GM23248 (cell line): Measurements from ENCODE around the gene MRM2. TPM values are rescaled to one million over a fixed set of nuclear protein-coding genes. Genes with fewer than 3 reads are reported as not detected.

ENCODE experiments used
- DNase-seq: peaks from one replicate; pipeline ENCODE4 v3.0.0-alpha.2; 2015
- H2AFZ ChIP-seq: fragments of 200-600 bp; sonication (generic); 2 replicates; pipeline ENCODE4 v1.6.1; 2016; ENCODE audit warnings: antibody characterized with exemption
- H3F3A ChIP-seq: fragments of 200-600 bp; sonication (generic); 2 replicates; pipeline ENCODE4 v1.6.1; 2016; ENCODE audit warnings: mild to moderate bottlenecking, antibody characterized with exemption, mixed run types; ENCODE audit not compliant: insufficient read depth
- H3K27ac ChIP-seq: fragments of 200-600 bp; sonication (generic); 2 replicates; pipeline ENCODE4 v1.5.1; 2016; ENCODE audit warnings: mild to moderate bottlenecking
- H3K27me3 ChIP-seq: fragments of 200-600 bp; sonication (generic); replicated peaks from 2 replicates; pipeline ENCODE4 v1.6.1; 2016; ENCODE audit warnings: mild to moderate bottlenecking; ENCODE audit not compliant: insufficient read depth
- H3K36me3 ChIP-seq: fragments of 200-600 bp; sonication (generic); 2 replicates; pipeline ENCODE4 v1.6.1; 2016; ENCODE audit warnings: low read depth, mild to moderate bottlenecking
- H3K4me1 ChIP-seq: fragments of 200-600 bp; sonication (generic); 2 replicates; pipeline ENCODE4 v1.6.1; 2016; ENCODE audit warnings: mild to moderate bottlenecking; ENCODE audit not compliant: insufficient read depth
- H3K4me2 ChIP-seq: fragments of 200-600 bp; sonication (generic); one replicate; pipeline ENCODE4 v1.6.1; 2016; ENCODE audit warnings: mild to moderate bottlenecking; ENCODE audit not compliant: unreplicated experiment
- H3K4me3 ChIP-seq: fragments of 200-600 bp; sonication (generic); 2 replicates; pipeline ENCODE4 v1.5.1; 2016; ENCODE audit warnings: mild to moderate bottlenecking
- H3K79me2 ChIP-seq: fragments of 200-600 bp; sonication (generic); 2 replicates; pipeline ENCODE4 v1.6.1; 2016; ENCODE audit warnings: mild to moderate bottlenecking; ENCODE audit not compliant: insufficient read depth
- H3K9ac ChIP-seq: fragments of 200-600 bp; sonication (generic); 2 replicates; pipeline ENCODE4 v1.6.1; 2016; ENCODE audit warnings: mild to moderate bottlenecking
- H3K9me2 ChIP-seq: fragments of 200-600 bp; sonication (generic); 2 replicates; pipeline ENCODE4 v1.6.1; 2016; ENCODE audit warnings: mixed run types, mild to moderate bottlenecking, moderate library complexity; ENCODE audit not compliant: insufficient read depth
- H3K9me3 ChIP-seq: fragments of 200-600 bp; sonication (generic); one replicate; pipeline ENCODE4 v1.6.1; 2017; ENCODE audit warnings: low read depth
- H4K20me1 ChIP-seq: fragments of 200-600 bp; sonication (generic); 2 replicates; pipeline ENCODE4 v1.6.0; 2016; ENCODE audit not compliant: insufficient read depth
- EZH2 ChIP-seq: fragments of 200-600 bp; sonication (generic); IDR thresholded peaks from 2 replicates; pipeline ENCODE4 v1.6.1; 2018; ENCODE audit warnings: antibody characterized with exemption, mild to moderate bottlenecking; ENCODE audit not compliant: insufficient read depth, poor library complexity, severe bottlenecking
- EZH2phosphoT487 ChIP-seq: fragments of 200-600 bp; sonication (generic); IDR thresholded peaks from 2 replicates; pipeline ENCODE4 v1.6.1; 2018; ENCODE audit warnings: antibody characterized with exemption, moderate library complexity, mild to moderate bottlenecking, low read depth; ENCODE audit not compliant: insufficient read depth
- WGBS, 2 experiments: methylation state at CpG; one replicate each; pipeline ENCODE4 v1.1.6; 2015 to 2017; ENCODE audit warnings: low lambda C conversion rate in 2 of 2, low coverage in 1 of 2; ENCODE audit errors: missing lambda C conversion rate in 2 of 2; 5-methylcytosine and 5-hydroxymethylcytosine counted together
- in situ Hi-C: fragments of 300-500 bp; cut with MboI; formaldehyde crosslinking; loops from 2 replicates; pipeline ENCODE4 v1.15.0; 2020
- polyA plus RNA-seq: library from polyadenylated mRNA; unstranded; fragments of >200 nt; fragmentation: Nextera tagmentation; extraction: Ambion mirVana; gene quantifications from 2 replicates; pipeline ENCODE4 v1.2.1, GENCODE V29; 2016
- total RNA-seq: library from RNA; depleted of rRNA; stranded (reverse); fragments of >200 nt; shearing (Covaris generic); gene quantifications from 2 replicates; pipeline ENCODE4 v1.2.3, GENCODE V29; 2014

MRM2 gene
- total and polyA plus RNA-seq, 2 experiments from 2014 or later = 20.8 to 42.2 TPM

DNA sequence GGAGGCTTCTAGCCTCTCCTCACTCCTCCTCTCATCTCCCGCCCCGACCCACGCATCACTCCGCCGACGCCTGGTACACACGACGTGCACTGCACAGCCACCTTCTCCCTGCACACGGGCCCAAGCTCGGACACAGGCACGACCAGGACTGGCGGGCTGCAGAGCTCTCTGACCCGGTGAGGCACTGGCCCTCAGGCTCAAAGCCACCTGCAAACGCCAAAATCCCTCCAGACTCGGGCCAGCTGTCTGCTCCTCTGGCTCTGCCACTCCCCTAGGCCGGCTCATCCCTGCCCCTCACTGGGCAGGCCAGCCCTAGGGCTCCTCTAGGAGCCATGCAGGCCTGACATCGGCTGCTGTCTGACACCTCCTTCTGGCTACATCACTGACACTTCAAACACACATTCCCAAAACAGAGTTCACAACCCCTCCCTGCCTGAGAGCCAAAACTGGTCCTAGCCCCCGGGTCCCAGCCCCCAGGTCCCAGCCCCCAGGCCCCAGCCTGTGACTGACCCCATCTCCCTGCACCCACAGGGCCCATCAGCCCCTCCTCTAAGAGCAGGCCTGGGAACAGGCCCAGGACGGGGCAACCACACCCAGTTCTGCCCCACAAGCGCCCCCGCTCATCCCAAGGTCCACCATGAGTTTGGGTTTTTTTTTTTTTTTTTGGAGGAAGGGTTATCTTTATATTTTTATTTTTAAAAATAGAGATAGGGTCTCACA, 44.4 kb downstream of the MRM2 start:
- Histone ChIP-seq H2AFZ (no peak overlapping the region), H3K27me3 (no peaks in the 10 kb centered on the region), H4K20me1 (no peaks in the 10 kb centered on the region), H3K36me3 (no peaks in the 10 kb centered on the region; the same call in 1 of the 2 replicates), H3F3A (no peaks in the 10 kb centered on the region), H3K9me3 (no peaks in the 10 kb centered on the region), H3K79me2 (no peaks in the 10 kb centered on the region; the same call in 1 of the 2 replicates), H3K27ac (no peak overlapping the region), H3K4me3 (no peak overlapping the region), H3K9ac (no peak overlapping the region), H3K4me1 (no peaks in the 10 kb centered on the region), H3K4me2 (no peak overlapping the region), H3K9me2 (no peaks in the 10 kb centered on the region)
- DNase-seq = no peak
- TF ChIP-seq EZH2 = no peak
- no peak for TF ChIP-seq EZH2phosphoT487
- in situ Hi-C loops = no loop called here
- WGBS, 2 experiments = 94 to 95% methylated on average over 20 to 21 of the region's 21 CpGs

DNA sequence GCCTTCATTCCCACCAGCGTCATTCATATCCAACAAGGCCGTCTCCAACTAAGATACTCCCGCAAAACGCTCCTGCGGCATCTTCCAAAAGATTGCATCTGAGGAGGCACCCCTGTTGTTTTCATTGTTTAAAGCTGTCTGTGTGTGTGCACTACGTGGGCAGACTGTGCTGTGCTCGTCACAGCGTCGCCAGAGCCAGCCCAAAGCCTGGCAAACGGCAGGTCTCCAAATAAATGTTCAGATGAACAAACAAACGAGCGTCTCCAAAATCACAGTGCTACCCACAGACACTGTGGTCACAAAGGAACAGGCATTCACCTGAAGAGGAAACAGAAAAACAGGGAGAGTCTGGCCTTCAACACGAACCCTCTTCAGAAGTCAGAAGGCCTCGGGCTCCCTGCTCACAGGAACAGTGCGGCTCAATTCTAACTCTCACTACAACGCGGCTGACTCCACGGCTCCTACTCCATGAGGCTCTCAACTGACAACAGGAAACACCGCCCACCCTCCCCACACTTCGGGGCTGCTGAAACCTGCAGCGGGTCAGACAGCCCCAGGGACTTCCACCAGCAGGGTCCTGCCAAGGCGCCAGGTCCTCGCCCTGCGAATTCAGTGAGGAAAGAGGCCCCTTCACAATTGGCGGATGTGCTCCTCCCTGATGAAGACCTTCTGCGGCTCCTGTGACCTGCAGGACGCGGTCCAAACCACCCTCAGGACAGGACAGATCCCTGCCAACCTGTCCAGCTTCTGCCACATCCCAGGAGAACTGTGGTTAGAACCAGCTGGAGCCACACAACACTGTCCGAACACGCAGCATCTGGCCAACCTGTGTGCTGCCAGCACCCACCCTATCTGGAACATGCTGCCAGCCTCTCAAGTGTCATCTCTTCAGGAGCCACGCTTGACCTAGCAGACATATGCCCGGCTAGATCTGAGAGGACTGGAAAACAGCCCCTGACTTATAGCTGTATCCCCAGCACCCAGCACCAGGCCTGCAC, 45.3 kb downstream of the MRM2 start:
- in situ Hi-C loops = no loop called here
- Histone ChIP-seq H4K20me1 (no peaks in the 10 kb centered on the region), H2AFZ (no peak overlapping the region), H3K36me3 (no peaks in the 10 kb centered on the region; the same call in 1 of the 2 replicates), H3K9me2 (no peaks in the 10 kb centered on the region), H3K79me2 (no peaks in the 10 kb centered on the region; the same call in 1 of the 2 replicates), H3F3A (no peaks in the 10 kb centered on the region), H3K27ac (no peak overlapping the region), H3K9me3 (no peaks in the 10 kb centered on the region), H3K9ac (no peak overlapping the region), H3K4me1 (no peaks in the 10 kb centered on the region), H3K27me3 (no peaks in the 10 kb centered on the region), H3K4me2 (no peak overlapping the region), H3K4me3 (no peak overlapping the region)
- no peak for DNase-seq
- TF ChIP-seq EZH2 = no peak
- TF ChIP-seq EZH2phosphoT487 = no peak
- WGBS, 2 experiments = 94 to 96% methylated on average over 32 of the region's 32 CpGs

GRCh38 chr7:2195400-2196246, 46.4 kb downstream of the MRM2 start:
- in situ Hi-C loops = no loop called here

More at GRCh38 chr7:2195400-2196246, 46.4 kb downstream of the MRM2 start:
- Histone ChIP-seq H4K20me1 (no peaks in the 10 kb centered on the region), H2AFZ (no peak overlapping the region), H3K9me2 (no peaks in the 10 kb centered on the region), H3K79me2 (no peaks in the 10 kb centered on the region; the same call in 1 of the 2 replicates), H3K4me2 (no peak overlapping the region), H3K27ac (no peak overlapping the region), H3F3A (0 out of 2 replicates have a peak, but pooled peaks cover 3% of the 10 kb centered on the region), H3K4me1 (no peaks in the 10 kb centered on the region), H3K9me3 (no peaks in the 10 kb centered on the region), H3K9ac (no peak overlapping the region), H3K4me3 (no peak overlapping the region), H3K27me3 (no peaks in the 10 kb centered on the region), H3K36me3 (no peaks in the 10 kb centered on the region; the same call in 1 of the 2 replicates)
- no peak for TF ChIP-seq EZH2phosphoT487
- TF ChIP-seq EZH2 = no peak
- 96% methylated on average over 13 of the region's 13 CpGs for WGBS, 2 experiments
- DNase-seq = no peak
